PFSK-1 (cell line): ENCODE results near the gene CCNT1.

ENCODE experiments used
- FOXP2 ChIP-seq: optimal IDR thresholded peaks from 2 replicates; pipeline ENCODE3; 2011; ENCODE audit warnings: borderline replicate concordance, control low read depth, inconsistent platforms; ENCODE audit not compliant: insufficient read depth; ENCODE audit errors: extremely low read length, extremely low read depth
- POLR2AphosphoS5 ChIP-seq: IDR thresholded peaks from 2 replicates; pipeline ENCODE4 v1.6.1; 2012; ENCODE audit warnings: low read depth, mild to moderate bottlenecking, control low read depth, low read length, moderate library complexity
- SIN3A ChIP-seq: IDR thresholded peaks from 2 replicates; pipeline ENCODE4 v1.6.1; 2012; ENCODE audit warnings: mild to moderate bottlenecking, low read length, moderate library complexity, borderline replicate concordance; ENCODE audit not compliant: insufficient read depth
- TAF1 ChIP-seq: IDR thresholded peaks from 2 replicates; pipeline ENCODE4 v1.6.1; 2012; ENCODE audit warnings: low read length, control low read depth, borderline replicate concordance; ENCODE audit not compliant: insufficient read depth
- TF ChIP-seq, protein P1 (sequence below), 2 experiments: IDR thresholded peaks; 2 replicates each; pipeline versions ENCODE4 v1.6.1 to v1.8.0; 2011 to 2012; ENCODE audit warnings: low read depth in 2 of 2, low read length in 2 of 2, control low read depth in 1 of 2, inconsistent platforms in 1 of 2, mild to moderate bottlenecking in 1 of 2, moderate library complexity in 1 of 2; ENCODE audit not compliant: insufficient read depth in 1 of 2

DNA sequence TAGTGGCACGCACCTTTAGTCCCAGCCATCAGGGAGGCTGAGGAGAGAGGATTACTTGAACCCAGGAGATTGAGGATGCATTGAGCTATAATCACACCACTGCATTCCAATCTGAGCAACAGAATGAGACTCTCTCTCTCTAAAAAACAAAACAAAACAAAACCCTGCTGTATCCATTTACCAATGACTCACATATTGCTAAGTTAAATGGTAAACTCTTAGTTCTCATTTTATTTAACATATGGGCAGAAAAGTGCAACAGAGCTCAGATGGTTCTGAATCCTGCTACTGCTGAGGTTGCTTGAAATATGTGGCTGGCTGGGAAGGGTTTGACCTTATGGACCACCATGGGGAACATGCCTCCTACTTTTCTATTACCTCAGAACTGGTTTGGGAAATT lies 33.7 kb upstream of the CCNT1 start:
- TF ChIP-seq TAF1 (no peak), POLR2AphosphoS5 (no peak), SIN3A (no peak), FOXP2 (no peak)
- TF ChIP-seq, protein P1, sequence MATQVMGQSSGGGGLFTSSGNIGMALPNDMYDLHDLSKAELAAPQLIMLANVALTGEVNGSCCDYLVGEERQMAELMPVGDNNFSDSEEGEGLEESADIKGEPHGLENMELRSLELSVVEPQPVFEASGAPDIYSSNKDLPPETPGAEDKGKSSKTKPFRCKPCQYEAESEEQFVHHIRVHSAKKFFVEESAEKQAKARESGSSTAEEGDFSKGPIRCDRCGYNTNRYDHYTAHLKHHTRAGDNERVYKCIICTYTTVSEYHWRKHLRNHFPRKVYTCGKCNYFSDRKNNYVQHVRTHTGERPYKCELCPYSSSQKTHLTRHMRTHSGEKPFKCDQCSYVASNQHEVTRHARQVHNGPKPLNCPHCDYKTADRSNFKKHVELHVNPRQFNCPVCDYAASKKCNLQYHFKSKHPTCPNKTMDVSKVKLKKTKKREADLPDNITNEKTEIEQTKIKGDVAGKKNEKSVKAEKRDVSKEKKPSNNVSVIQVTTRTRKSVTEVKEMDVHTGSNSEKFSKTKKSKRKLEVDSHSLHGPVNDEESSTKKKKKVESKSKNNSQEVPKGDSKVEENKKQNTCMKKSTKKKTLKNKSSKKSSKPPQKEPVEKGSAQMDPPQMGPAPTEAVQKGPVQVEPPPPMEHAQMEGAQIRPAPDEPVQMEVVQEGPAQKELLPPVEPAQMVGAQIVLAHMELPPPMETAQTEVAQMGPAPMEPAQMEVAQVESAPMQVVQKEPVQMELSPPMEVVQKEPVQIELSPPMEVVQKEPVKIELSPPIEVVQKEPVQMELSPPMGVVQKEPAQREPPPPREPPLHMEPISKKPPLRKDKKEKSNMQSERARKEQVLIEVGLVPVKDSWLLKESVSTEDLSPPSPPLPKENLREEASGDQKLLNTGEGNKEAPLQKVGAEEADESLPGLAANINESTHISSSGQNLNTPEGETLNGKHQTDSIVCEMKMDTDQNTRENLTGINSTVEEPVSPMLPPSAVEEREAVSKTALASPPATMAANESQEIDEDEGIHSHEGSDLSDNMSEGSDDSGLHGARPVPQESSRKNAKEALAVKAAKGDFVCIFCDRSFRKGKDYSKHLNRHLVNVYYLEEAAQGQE (IDR thresholded peaks at IDR 0.05; ENCODE audit: insufficient read depth in 1 of 2, low read depth in 2 of 2, low read length in 2 of 2): no peak
